ENCODE measurements around the gene PSMB7. TPM values are rescaled to one million over a fixed set of nuclear protein-coding genes. Genes with fewer than 3 reads are reported as not detected.

The PSMB7 gene
- total and polyA plus RNA-seq, 2 of the 8 experiments (the other 6 are each of a cell fraction or from before 2014, with no cell fraction given) = 222 to 357 TPM

GRCh38 chr9:124458441-124458840, 43.2 kb upstream of the PSMB7 start:
- no peak overlapping the region for H3K23ac ChIP-seq (ENCODE audit: insufficient read length)
- ChIA-PET POLR2A (ENCODE audit: partially characterized antibody) (no interaction called here), CTCF (ENCODE audit: partially characterized antibody) (interaction anchor here (1.0 to 6.6 kb wide), 4 partner anchors 16 to 72 kb away, joined by 3 to 35 read pairs (median 4); no protein-coding TSS in a partner anchor)
- H3K4ac ChIP-seq (replicated peaks; ENCODE audit: insufficient read length, low read depth, low read length) = no peak overlapping the region
- H2AFZ ChIP-seq (ENCODE audit: low read length) = no peak overlapping the region
- no peaks in the 10 kb centered on the region for H3K36me3 ChIP-seq (ENCODE audit: control insufficient read depth in 2 of 4, insufficient read depth in 4 of 4, low read length in 3 of 4)
- peaks cover 0 to 4% (median 0%) of the 10 kb centered on the region in 4 experiments; a peak in 2 of 7 replicates for H3K27me3 ChIP-seq (replicated peaks in 1 of 4; ENCODE audit: control insufficient read depth in 3 of 4, extremely low read depth in 1 of 4, insufficient read depth in 3 of 4, low read length in 3 of 4)
- H4K20me1 ChIP-seq (replicated peaks in 1 of 2; ENCODE audit: control insufficient read depth in 1 of 2, insufficient read depth in 2 of 2, low read length in 2 of 2) = peaks cover 0 to 3% of the 10 kb centered on the region in 2 experiments
- no peaks in the 10 kb centered on the region for H3K79me1 ChIP-seq (ENCODE audit: low read depth, low read length)
- H2BK120ac ChIP-seq (replicated peaks; ENCODE audit: low read depth, low read length) = no peak overlapping the region
- no peak overlapping the region for H2BK12ac ChIP-seq (ENCODE audit: low read depth, low read length)
- H3K4me2 ChIP-seq (ENCODE audit: insufficient read depth in 1 of 2, low read depth in 2 of 2, low read length in 2 of 2) = no peak overlapping the region
- H2AK5ac ChIP-seq (ENCODE audit: low read depth, low read length) = no peak overlapping the region
- H2BK5ac ChIP-seq (ENCODE audit: low read depth, low read length) = no peak overlapping the region; the same call in 1 of the 2 replicates
- DNase-seq (ENCODE audit: low read depth in 1 of 2, low spot score in 2 of 2) (no peak), FAIRE-seq (no peak)
- no peak overlapping the region for H4K8ac ChIP-seq (ENCODE audit: extremely low read depth, insufficient read depth, low read length)
- H3K27ac ChIP-seq (ENCODE audit: low read depth, low read length) = no peak overlapping the region
- H2BK15ac ChIP-seq (ENCODE audit: low read length) = no peak overlapping the region
- H4K5ac ChIP-seq (ENCODE audit: insufficient read length, low read depth, low read length) = no peak overlapping the region
- H3K9me3 ChIP-seq (ENCODE audit: insufficient read depth in 2 of 2, low read depth in 1 of 2, low read length in 1 of 2) = no peaks in the 10 kb centered on the region
- no peak overlapping the region for H4K91ac ChIP-seq (replicated peaks; ENCODE audit: insufficient read length, low read length)
- WGBS, 2 experiments (ENCODE audit: extremely low coverage in 1 of 2, insufficient coverage in 1 of 2, insufficient read length in 1 of 2, insufficient replicate concordance in 2 of 2, low coverage in 1 of 2, low lambda C conversion rate in 2 of 2, missing lambda C conversion rate in 1 of 2) = 97% methylated on average over 9 of the region's 9 CpGs; no CpG with 5 or more reads in 1 of the 2 experiments
- no peak overlapping the region for H2BK20ac ChIP-seq (ENCODE audit: low read length)
- H3K56ac ChIP-seq (replicated peaks; ENCODE audit: insufficient read length, low read depth, low read length) = no peak overlapping the region
- no peak for TF ChIP-seq PHF8 (conservative IDR thresholded peaks at IDR 0.05; ENCODE audit: low read depth, low read length)
- TF ChIP-seq TBP (IDR thresholded peaks at IDR 0.05; ENCODE audit: low read depth, low read length) = no peak
- no peak for TF ChIP-seq TCF12 (IDR thresholded peaks at IDR 0.05; ENCODE audit: low read depth, low read length)
- no peak for TF ChIP-seq SP4 (IDR thresholded peaks at IDR 0.05; ENCODE audit: low read length)
- no peak for TF ChIP-seq CEBPB (IDR thresholded peaks at IDR 0.05; ENCODE audit: low read depth, low read length)
- TF ChIP-seq EGR1 (IDR thresholded peaks at IDR 0.05; ENCODE audit: borderline replicate concordance, low read depth, low read length) = no peak
- no peak for TF ChIP-seq KDM4A (IDR thresholded peaks at IDR 0.05; ENCODE audit: low read depth, low read length, severe bottlenecking)
- TF ChIP-seq CREB1 (IDR thresholded peaks at IDR 0.05) = no peak
- no peak for TF ChIP-seq BCL11A (IDR thresholded peaks at IDR 0.05; ENCODE audit: low read depth in 2 of 2, low read length in 2 of 2)
- no peak overlapping the region for H3K14ac ChIP-seq (ENCODE audit: insufficient read length)
- peaks cover 3% of the 10 kb centered on the region; the same call in 1 of the 2 replicates for H3K23me2 ChIP-seq (ENCODE audit: low read depth, low read length)
- peaks cover 0 to 2% (median 0%) of the 10 kb centered on the region in 4 experiments; a peak in 2 of 7 replicates for H3K4me1 ChIP-seq (replicated peaks in 1 of 4; ENCODE audit: control insufficient read depth in 3 of 4, insufficient read depth in 4 of 4, low read length in 3 of 4)
- no peak overlapping the region for H3K18ac ChIP-seq (ENCODE audit: extremely low read depth, low read length)
- no peak overlapping the region for H3K9ac ChIP-seq (replicated peaks in 1 of 4; ENCODE audit: extremely low read depth in 1 of 4, low read depth in 3 of 4, low read length in 3 of 4)
- H3K79me2 ChIP-seq (ENCODE audit: control insufficient read depth in 1 of 2, insufficient read depth in 2 of 2, low read length in 2 of 2) = no peaks in the 10 kb centered on the region
- no peak overlapping the region for H3K4me3 ChIP-seq (ENCODE audit: extremely low read depth in 1 of 4, insufficient read depth in 2 of 4, low read depth in 3 of 4, low read length in 4 of 4)

All from H1 (cell line).